Measurements from ENCODE around the gene PRKAG2. TPM values are rescaled to one million over a fixed set of nuclear protein-coding genes. Genes with fewer than 3 reads are reported as not detected.

PRKAG2 gene
- total and polyA plus RNA-seq, 4 donors = 17.5 to 33.3 (median 23.9) TPM

GRCh38 chr7:151680810-151681209, 196.1 kb downstream of the PRKAG2 start:
- 76 to 83% methylated on average over 7 of the region's 7 CpGs for WGBS, 2 donors
- DNase-seq (no peak), ATAC-seq (ENCODE audit: insufficient read depth, low FRiP score) (no peak)
- Histone ChIP-seq H3K27ac (ENCODE audit: low read depth in 1 of 2, low read length in 1 of 2) (peak overlapping the region in 1 of 2 donors; percentile 61), H3K36me3 (ENCODE audit: control insufficient read depth in 4 of 4, insufficient read depth in 4 of 4, low read length in 4 of 4) (no peaks in the 10 kb centered on the region), H3K27me3 (ENCODE audit: control insufficient read depth in 3 of 3, insufficient read depth in 3 of 3, low read length in 2 of 3) (no peaks in the 10 kb centered on the region), H3K9ac (ENCODE audit: insufficient read depth in 1 of 2, low read length in 2 of 2) (no peak overlapping the region), H3K4me1 (ENCODE audit: control insufficient read depth in 5 of 5, insufficient read depth in 5 of 5, low read length in 5 of 5) (peaks cover 0 to 6% (median 0%) of the 10 kb centered on the region in 5 donors), H3K9me3 (ENCODE audit: control insufficient read depth in 4 of 4, insufficient read depth in 3 of 4, low read length in 3 of 4) (no peaks in the 10 kb centered on the region), H3K4me3 (no peak overlapping the region)
- no peak for TF ChIP-seq CTCF (IDR thresholded peaks at IDR 0.05; ENCODE audit: control extremely low read depth, extremely low read depth)

GRCh38 chr7:151679881-151680612, 196.9 kb downstream of the PRKAG2 start:
- peaks cover 0 to 6% (median 0%) of the 10 kb centered on the region in 5 donors for H3K4me1 ChIP-seq (ENCODE audit: control insufficient read depth in 5 of 5, insufficient read depth in 5 of 5, low read length in 5 of 5)
- WGBS, 2 donors = 74 to 86% methylated on average over 11 of the region's 11 CpGs
- DNase-seq = no peak
- no peak overlapping the region for H3K4me3 ChIP-seq
- H3K27me3 ChIP-seq (ENCODE audit: control insufficient read depth in 3 of 3, insufficient read depth in 3 of 3, low read length in 2 of 3) = no peaks in the 10 kb centered on the region
- no peaks in the 10 kb centered on the region for H3K36me3 ChIP-seq (ENCODE audit: control insufficient read depth in 4 of 4, insufficient read depth in 4 of 4, low read length in 4 of 4)
- no peak for TF ChIP-seq CTCF (IDR thresholded peaks at IDR 0.05; ENCODE audit: control extremely low read depth, extremely low read depth)
- H3K9me3 ChIP-seq (ENCODE audit: control insufficient read depth in 4 of 4, insufficient read depth in 3 of 4, low read length in 3 of 4) = no peaks in the 10 kb centered on the region
- no peak for ATAC-seq (ENCODE audit: insufficient read depth, low FRiP score)
- peak overlapping the region; percentile 33 to 61 for H3K27ac ChIP-seq (ENCODE audit: low read depth in 1 of 2, low read length in 1 of 2)
- H3K9ac ChIP-seq (ENCODE audit: insufficient read depth in 1 of 2, low read length in 2 of 2) = no peak overlapping the region

- peak overlapping the region in 1 of 2 donors; percentile 74 for H3K27ac ChIP-seq (ENCODE audit: low read depth in 1 of 2, low read length in 1 of 2)
- no peak overlapping the region for H3K9ac ChIP-seq (ENCODE audit: insufficient read depth in 1 of 2, low read length in 2 of 2)
Measured at GRCh38 chr7:151679071-151679708, 197.7 kb downstream of the PRKAG2 start.

More at GRCh38 chr7:151679071-151679708, 197.7 kb downstream of the PRKAG2 start:
- peaks cover 0 to 6% (median 0%) of the 10 kb centered on the region in 5 donors for H3K4me1 ChIP-seq (ENCODE audit: control insufficient read depth in 5 of 5, insufficient read depth in 5 of 5, low read length in 5 of 5)
- no peak for TF ChIP-seq CTCF (IDR thresholded peaks at IDR 0.05; ENCODE audit: control extremely low read depth, extremely low read depth)
- WGBS, 2 donors = 22 to 46% methylated on average over 8 of the region's 8 CpGs
- H3K9me3 ChIP-seq (ENCODE audit: control insufficient read depth in 4 of 4, insufficient read depth in 3 of 4, low read length in 3 of 4) = no peaks in the 10 kb centered on the region
- H3K4me3 ChIP-seq = no peak overlapping the region
- no peak for ATAC-seq (ENCODE audit: insufficient read depth, low FRiP score)
- H3K27me3 ChIP-seq (ENCODE audit: control insufficient read depth in 3 of 3, insufficient read depth in 3 of 3, low read length in 2 of 3) = no peaks in the 10 kb centered on the region
- DNase-seq = no peak
- H3K36me3 ChIP-seq (ENCODE audit: control insufficient read depth in 4 of 4, insufficient read depth in 4 of 4, low read length in 4 of 4) = no peaks in the 10 kb centered on the region
